NCI-H1105 treated with DMSO at 0.1 percent for 48 hours (cell line): ENCODE results near the gene COL9A3.
"Not testable (repeated sequence)": the region's sequence is repeated elsewhere in the genome, so short reads cannot be mapped to it uniquely, and the experiment has no call there.

Experiments
- DNase-seq: peaks from one replicate; lab custom pipeline; 2025; lab: John Stamatoyannopoulos, UW

COL9A3 gene

DNA sequence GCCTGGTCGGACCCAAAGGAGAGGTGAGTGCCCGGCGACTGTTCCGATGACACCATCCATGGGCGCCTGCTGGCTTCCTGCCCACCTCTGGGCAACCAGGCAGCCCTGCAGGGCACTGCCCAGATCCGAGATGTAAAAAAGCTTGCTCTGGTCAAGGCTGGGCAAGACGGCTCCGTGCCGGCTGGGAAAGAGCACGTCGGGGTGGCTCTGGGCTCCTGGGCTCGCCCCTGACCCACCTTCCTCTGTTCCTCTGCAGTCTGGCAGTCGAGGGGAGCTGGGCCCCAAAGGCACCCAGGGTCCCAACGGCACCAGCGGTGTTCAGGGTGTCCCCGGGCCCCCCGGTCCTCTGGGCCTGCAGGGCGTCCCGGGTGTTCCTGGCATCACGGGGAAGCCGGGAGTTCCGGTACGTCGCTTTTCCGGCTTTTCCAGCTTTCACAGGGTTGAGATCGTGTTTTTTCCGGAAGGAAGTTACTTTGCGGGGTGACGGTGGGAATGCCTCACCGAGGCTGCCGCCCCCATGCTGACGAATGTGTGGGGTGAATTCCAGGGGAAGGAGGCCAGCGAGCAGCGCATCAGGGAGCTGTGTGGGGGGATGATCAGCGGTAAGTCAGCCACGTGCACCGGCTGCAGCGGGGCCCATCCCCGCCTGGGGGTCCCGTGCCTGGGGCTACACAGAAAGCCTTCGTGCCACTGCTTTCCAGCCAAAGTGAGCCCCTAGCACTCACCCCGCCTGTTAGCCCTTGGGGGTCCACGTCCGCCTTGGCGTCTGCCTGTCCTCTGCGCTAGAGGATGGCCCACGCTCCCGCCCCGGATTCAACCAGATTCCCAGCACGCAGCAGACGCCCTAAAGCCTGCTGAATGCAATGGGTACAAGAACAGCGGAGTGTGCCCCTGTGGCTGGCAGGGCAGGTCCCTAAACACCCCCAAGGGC lies 19.3 kb downstream of the COL9A3 start:
- DNase-seq = no peak

DNA sequence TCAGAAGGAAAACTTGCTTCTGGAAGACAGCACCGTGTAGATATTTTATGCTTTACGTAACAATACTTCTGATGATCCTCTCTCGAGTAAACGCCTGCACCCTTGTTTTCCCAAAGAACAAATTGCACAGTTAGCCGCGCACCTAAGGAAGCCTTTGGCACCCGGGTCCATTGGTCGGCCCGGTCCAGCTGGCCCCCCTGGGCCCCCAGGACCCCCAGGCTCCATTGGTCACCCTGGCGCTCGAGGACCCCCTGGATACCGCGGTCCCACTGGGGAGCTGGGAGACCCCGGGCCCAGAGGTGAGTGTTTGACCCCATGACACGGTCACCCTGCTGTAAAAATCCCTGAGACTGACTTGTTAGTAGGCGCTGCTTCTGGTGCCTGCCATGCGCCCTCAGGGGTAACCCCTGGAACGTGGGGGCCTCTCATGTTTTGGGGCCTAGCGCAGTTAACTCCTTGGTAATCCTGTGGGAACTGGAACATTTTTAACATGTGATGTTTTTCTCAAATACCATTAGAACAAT lies 20.2 kb downstream of the COL9A3 start:
- DNase-seq = no peak

DNA sequence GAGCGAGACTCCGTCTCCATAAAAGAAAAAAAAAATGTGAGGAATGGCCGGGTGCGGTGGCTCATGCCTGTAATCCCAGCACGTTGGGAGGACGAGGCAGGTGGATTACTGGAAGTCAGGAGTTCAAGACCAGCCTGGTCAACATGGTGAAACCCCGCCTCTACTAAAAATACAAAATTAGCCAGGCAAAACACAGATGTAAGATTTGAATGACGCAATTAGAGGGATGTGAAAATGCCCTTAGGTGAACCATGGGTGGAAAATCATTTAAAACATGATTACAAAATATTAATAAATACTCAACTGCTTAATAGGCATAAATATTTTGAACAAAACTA lies 20.9 kb downstream of the COL9A3 start:
- no peak for DNase-seq

DNA sequence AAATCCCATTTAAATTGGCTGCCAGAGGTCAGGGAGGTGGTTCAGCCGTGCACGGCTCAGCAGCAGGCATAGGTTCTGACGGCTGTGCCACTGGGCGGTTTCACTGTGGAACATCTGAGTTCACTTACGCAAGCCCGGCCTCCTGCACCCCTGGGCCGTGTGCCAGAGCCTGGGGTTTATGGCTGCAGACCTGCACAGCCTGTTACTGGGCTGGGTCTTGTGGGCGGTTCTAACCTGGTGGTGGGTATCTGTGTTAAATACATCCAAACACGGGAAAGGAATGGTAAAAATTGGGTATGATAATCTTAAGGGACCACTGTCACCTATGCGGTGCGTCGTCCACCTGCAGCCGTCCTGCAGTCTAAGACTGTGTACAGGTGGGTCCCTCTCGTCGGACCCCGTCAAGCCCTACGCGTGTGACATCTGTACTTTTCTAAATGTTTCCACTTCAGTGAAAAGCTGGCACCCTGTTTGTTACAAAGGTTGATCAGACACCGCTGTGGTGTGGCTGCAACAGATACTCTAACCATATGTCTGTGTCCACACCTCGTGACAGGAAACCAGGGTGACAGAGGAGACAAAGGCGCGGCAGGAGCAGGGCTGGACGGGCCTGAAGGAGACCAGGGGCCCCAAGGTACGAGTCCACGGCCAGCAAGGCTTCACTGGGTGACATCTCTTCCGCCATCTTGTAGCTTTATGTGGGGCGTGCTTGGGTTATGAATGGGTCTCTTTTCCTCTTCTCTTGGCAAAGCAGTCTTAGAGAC lies 21.5 kb downstream of the COL9A3 start:
- peak; percentile 56 for DNase-seq

DNA sequence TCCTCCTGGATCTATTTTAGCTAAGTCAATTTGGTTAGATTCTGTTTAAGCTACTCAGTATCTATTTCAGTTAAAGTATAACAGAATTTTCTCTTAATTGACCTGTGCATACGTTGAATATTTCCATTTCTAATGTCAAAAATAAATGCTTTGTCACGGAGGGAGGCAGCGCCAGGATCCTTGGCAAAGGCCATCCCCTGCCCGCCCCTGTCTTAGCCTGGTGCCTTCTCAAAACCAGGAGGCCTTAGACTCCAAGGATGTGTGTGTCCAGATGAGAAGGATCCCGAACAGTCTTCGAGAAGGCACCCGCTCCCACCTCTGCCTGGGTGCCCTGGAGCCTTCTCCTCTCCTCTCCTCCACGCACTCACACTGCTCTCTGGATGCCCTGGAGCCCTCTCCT lies 22.4 kb downstream of the COL9A3 start:
- no peak for DNase-seq

DNA sequence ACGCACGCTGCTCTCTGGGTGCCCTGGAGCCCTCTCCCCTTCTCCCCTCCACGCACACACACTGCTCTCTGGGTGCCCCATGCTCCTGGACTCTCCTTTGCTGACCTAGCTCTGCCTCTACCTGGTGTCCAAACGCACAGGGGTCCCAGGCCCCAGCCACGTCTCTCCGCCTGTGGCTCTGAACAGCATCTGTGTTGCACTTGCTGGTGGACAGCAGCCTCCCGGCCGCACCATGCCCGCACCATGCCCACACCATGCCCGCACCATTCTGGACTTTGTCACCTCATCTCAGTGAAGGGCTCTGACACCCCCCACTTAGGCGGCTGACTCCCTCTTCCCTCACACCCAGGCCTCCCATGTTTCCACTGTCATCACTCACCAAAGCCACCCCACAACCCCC lies 23.0 kb downstream of the COL9A3 start:
- no peak for DNase-seq

DNA sequence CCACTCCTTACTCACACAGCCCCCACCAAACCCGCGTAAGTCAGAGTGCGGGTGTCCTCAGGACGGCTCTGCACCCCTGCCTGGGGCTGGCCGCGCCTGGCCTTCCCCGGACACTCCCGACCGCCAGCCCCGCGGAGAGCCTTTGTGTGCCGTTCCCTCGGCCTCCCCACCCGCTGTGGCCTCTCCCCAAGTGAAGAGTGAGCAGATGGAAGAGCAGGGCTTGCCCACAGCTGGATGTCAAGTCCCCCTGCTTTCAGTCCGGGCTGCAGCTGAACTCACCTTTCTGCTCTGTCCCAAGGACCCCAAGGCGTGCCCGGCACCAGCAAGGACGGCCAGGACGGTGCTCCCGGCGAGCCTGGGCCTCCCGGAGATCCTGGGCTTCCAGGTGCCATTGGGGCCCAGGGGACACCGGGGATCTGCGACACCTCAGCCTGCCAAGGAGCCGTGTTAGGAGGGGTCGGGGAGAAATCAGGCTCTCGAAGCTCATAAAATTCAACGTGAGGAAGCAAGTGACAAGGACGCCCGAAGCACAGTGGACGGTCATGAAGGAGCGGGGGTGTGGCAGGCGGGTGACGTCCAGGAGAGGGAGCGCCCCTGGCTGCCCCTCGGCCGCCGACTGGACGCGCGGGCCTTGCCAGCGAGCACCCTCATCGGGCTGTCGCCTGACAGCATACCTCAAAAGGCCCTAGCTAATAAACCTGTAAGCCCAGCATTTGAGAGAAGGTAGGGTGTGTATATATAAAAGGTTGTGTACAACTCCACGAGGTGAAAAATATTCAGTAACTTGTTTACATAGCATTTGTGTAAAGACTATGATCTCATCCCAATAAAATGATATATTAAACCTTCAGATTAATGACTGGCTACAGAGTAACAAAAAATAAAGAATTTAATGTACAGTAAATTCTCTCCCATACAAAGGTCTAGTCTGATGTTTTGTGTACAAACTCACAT lies 23.7 kb downstream of the COL9A3 start:
- no peak for DNase-seq

DNA sequence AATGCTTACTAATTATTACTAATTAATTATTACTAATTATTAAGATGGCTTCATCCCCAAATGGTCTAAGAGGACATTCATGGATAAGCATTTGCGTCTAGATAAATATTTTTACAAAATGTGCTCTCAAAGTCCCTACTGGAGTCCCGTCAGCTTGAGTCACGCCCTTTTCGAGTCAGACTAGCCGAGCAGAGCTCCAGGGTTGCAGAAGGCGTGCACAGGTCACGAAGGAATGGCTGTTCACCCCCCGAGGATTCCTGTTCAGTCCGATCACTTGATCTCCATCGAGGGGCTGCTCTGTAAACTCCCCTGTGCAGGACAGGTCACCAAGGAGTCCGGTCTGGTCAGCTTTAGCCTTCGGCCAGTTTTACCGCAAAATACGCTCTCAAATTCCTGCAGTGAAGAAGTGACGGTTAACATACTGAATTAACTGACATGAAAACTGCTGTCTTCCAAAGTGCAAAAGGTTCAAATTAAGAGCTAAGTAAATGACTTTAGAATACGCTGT lies 24.9 kb downstream of the COL9A3 start:
- DNase-seq = no peak

DNA sequence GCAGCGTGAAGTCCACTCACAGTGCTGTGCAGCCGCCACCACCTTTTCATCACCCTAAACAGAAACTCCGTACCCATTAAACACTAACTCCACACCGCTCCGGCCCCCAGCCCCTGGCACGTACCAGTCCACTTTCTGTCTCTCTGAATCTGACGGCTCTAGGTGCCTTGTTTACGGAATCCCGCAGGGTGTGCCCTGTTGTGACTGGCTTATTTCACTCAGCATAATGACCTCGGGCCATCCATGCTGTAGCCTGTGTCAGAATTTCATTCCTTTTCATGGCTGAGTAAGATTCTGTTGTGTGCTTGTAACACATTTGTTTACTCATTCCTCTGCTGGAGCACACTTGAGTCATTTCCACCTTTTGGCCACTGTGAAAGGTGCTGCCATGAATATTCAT lies 26.8 kb downstream of the COL9A3 start:
- no peak for DNase-seq

DNA sequence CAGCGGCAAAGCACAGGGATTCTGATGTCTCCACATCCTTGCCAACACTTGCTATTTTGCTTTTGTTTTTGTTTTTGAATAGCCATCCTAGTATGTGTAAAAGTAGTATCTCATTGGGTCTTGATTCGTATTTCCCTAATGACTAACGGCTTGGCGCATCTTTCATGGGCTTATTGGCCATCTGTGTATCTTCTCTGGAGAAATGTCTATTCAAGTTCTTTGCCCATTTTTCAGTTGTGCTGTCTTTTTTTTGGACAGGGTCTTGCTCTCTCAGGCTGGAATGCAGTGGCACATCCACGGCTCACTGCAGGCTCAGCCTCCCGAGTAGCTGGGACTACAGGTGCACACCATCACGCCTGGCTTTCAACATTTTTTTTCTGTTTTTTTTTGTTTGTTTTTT lies 27.3 kb downstream of the COL9A3 start:
- no peak for DNase-seq

DNA sequence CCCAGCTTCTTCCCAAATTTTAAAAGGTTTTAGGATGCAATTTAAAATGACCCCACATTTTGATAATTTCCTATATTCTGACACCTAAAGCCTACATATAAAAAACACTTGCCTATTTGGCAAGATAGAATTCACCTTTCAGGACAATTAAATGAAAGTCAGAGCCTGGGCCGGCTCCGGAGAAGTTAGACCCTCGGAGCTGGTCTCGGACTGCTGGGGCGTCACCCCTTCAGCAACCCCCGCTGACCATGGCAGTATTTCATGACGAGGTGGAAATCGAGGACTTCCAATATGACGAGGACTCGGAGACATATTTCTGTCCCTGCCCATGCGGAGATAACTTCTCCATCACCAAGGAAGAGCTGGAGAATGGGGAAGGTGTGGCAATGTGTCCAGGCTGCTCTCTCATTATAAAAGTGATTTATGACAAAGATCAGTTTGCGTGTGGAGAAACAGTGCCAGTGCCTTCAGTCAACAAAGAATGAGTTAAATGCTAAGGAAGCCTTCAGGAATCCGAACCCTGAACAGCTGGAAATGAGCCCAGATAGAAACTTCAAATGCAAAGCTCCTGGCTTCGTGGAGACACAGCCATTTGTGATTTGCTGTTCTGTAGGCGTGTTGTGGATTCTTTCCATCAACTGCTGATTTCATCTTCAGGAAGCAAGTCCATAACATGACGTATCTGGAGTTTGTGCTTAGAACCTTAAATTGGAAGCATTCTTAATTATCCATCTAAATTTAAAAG lies 28.7 kb downstream of the COL9A3 start:
- no peak for DNase-seq

DNA sequence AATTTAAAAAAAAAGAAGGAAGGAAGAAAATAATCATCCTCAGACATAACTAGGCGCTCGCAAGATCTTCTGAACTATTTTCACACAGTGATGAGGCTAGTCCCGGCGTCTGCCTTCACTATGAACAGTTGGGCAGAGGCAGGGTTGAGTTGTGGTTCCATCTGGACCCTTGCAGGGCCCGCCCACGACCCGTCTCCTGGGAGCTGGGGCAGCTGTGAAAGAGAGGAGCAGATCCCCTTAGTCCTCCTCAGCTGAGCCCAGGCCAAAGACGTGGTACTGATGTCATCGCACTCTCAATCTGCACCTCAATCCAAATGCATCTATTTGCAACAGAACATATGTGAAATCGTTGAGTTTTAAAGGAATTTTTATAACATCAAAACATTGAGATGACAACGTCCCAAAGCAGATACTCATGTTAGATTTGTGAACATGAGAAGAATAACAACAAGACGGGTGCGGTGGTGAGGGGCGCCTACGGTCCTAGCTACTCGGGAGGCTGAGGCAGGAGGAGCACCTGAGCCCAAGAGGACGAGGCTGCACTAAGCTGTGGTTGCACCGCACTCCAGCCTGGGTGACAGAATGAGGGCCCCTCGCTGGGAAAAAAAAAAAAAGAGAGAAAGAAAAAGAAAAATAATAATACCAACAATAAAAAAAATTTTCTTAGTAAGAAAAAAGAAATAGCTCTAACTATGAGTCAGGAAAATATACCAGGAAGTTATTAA lies 29.5 kb downstream of the COL9A3 start:
- no peak for DNase-seq

DNA sequence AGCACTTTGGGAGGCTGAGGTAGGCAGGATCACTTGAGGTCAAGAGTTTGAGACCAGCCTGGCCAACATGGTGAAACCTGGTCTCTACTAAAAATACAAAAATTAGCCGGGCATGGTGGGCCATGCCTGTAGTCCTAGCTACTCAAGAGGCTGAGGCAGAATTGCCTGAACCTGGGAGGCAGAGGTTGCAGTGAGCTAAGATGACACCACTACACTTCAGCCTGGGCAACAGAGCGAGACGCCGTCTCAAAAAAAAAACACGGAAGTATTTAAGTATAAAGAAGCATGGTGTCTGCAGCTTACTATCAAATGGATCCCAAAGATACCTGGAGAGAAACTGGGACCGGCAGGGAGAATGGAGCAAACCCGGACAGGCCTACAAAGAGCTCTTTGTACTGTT lies 32.1 kb downstream of the COL9A3 start:
- not testable (repeated sequence) for DNase-seq

DNA sequence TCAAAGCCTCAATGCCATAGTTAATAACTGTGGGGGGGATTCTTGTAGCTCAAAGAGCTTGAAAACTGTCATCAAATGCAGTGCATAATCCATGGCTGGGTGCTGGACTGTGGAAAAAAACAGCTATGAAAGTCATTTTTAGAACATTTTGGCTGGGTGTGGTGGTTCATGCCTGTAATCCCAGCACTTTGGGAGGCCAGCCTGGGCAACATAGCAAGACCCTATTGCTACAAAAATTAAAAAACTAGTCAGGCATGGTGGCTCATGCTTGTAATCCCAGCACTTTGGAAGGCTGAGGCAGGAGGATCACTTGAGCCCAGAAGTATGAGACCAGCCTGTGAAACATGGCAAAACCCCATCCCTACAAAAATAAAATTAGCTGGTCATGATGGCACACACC lies 32.6 kb downstream of the COL9A3 start:
- DNase-seq = no peak

DNA sequence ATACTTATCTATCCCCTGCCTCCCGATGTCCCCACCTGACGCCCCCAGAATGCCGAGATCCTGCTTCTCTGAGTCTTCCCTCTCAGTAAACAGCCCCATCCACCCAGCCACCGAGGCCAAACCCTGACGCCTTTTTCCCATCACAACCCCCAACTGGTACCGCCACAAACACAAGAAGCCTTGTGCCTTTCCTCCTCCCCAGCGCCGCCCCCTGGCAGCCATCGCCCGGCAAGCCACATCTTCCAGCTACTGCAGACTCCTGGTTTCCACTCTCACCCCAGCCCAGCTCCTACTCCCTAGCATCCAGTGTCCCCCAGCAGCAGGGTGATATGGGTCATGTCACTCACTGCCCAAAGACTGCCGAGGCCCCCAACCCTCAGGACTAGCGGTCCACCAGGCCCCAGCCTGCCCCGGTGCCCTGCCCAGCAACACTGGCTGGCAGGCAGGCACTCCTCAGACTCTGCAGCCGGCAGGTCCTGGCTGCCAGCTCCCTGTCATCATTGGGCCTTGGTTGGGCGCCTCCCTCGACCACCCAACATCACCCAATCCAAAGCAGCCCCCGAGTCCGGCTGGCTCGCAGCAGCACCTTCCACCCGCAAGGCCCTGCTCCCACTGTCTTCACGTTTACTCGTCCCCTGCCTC lies 33.6 kb downstream of the COL9A3 start:
- DNase-seq = no peak

DNA sequence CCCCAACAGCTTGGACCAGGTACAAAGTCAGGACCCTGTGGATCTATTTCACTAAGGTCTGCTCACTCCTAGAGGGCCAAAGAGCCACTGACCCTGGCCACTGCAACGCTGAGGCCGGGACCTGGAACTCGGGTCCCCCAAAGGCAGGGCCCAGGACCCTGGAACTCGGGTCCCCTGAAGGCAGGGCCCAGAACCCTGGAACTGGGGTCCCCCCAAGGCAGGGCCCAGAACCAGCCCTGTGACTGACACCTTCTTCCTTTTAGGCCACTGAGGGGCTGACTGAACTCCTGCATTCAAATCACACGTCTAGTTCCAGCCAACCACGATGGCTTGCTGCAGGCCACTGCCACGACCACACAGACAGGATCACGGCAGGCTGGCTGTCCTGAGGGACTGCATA lies 35.3 kb downstream of the COL9A3 start:
- no peak for DNase-seq

DNA sequence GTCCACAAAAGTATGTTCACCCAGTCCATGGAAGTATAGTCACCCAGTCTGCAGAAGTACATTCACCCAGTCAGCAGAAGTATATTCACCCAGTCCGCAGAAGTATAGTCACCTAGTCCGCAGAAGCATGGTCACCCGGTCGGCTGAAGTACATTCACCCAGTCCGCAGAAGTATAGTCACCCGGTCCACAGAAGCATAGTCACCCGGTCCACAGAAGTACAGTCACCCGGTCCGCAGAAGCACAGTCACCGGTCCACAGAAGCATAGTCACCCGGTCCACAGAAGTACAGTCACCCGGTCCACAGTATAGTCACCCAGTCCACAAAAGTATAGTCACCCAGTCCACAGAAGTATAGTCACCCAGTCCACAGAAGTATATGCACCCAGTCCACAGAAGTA lies 36.0 kb downstream of the COL9A3 start:
- no peak for DNase-seq

DNA sequence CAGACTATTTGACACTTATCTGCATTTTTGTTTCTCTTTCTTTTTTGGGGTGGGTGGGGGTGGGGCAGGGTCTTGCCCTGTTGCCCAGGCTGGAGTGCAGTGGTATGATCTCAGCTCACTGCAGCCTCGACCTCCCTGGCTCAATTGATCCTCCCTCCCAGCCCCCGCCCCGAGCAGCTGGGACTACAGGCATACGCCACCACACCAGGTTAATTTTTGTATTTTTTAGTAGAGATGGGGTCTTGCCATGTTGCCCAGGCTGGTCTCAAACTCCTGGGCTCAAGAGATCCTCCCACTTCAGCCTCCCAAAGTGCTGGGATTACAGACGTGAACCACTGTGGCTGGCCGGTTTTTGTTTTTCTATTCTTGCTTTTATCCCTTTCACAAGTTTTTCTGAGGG lies 36.5 kb downstream of the COL9A3 start:
- DNase-seq = not testable (repeated sequence)

DNA sequence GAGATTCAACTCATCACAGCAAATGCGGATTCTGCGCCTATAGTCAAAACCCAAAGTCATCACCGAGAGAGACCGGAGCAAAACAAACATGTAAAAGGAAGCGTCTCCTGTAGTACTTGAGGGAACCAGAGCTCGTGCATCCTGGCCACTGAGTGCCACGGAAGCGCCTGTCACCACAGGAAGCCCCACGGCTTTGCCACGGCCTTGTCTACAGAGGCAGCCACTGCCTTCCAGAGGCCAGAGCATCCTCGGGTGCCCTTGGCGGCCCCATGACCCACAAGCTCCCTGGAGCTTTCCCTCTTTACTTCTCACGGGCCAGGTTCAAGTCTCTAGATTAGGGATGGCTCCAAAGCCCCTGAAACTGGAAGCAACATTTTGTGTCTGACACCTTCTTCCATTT lies 37.3 kb downstream of the COL9A3 start:
- DNase-seq = no peak

DNA sequence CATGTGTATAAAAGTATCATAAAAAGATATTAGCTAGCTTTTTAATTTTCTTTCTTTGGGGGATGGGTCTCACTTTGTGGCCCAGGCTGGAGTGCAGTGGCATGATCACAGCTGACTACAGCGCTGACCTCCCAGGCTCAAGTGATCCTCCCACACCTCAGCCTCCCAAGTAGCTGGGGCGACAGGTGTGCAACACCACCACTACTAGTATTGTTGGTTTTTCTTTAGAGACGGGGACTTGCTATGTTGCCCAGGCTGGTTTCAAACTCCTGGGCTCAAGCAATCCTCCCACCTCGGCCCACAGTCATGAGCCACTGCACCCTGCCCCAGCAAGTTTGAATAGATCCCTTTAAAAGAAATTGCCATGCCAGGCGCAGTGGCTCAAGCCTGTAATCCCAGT lies 38.3 kb downstream of the COL9A3 start:
- no peak for DNase-seq
